CD14-positive monocyte (primary cell): ENCODE data around the gene SLC28A3. TPM values are rescaled to one million over a fixed set of nuclear protein-coding genes. Genes with fewer than 3 reads are reported as not detected.

Experiments used
- DNase-seq, 3 donors: peaks; one replicate each; pipeline ENCODE4 v3.0.0-alpha.2; 2011 to 2022
- H2AFZ ChIP-seq: 2 replicates; pipeline ENCODE4 v1.6.0; 2012; ENCODE audit warnings: mild to moderate bottlenecking, low read depth, low read length, inconsistent platforms; ENCODE audit not compliant: insufficient read depth, poor library complexity, severe bottlenecking
- H3K27ac ChIP-seq, 2 donors: 1 replicate in 1 of 2; 2 replicates in 1 of 2; pipeline ENCODE4 v1.5.1; 2012 to 2013; ENCODE audit warnings: low read length in 2 of 2, control low read depth in 1 of 2, inconsistent platforms in 1 of 2, low read depth in 1 of 2, mild to moderate bottlenecking in 1 of 2
- H3K27me3 ChIP-seq, 2 donors: one replicate each; pipeline versions ENCODE4 v1.6.0 to v1.6.1; 2011 to 2013; ENCODE audit warnings: low read length in 2 of 2; ENCODE audit not compliant: control insufficient read depth in 2 of 2, insufficient read depth in 2 of 2
- H3K36me3 ChIP-seq, 2 donors: replicated peaks in 1 of 2; 1 replicate in 1 of 2; 2 replicates in 1 of 2; pipeline versions ENCODE4 v1.5.1 to v1.6.1; 2012 to 2013; ENCODE audit warnings: low read length in 2 of 2, control low read depth in 1 of 2, inconsistent platforms in 1 of 2, mild to moderate bottlenecking in 1 of 2; ENCODE audit not compliant: insufficient read depth in 2 of 2, control insufficient read depth in 1 of 2
- H3K4me1 ChIP-seq, 2 donors: 1 replicate in 1 of 2; 2 replicates in 1 of 2; pipeline versions ENCODE4 v1.5.1 to v1.6.1; 2012 to 2013; ENCODE audit warnings: low read length in 2 of 2, control low read depth in 1 of 2, inconsistent platforms in 1 of 2, mild to moderate bottlenecking in 1 of 2, moderate library complexity in 1 of 2; ENCODE audit not compliant: insufficient read depth in 2 of 2, control insufficient read depth in 1 of 2
- H3K4me2 ChIP-seq: replicated peaks from 2 replicates; pipeline ENCODE3; 2012; ENCODE audit warnings: low read length, moderate library complexity, mild to moderate bottlenecking; ENCODE audit not compliant: poor library complexity, severe bottlenecking; ENCODE audit errors: extremely low read depth
- H3K4me3 ChIP-seq, 3 experiments: fragments of 200-600 bp in 1 of 3; sonication (generic) in 1 of 3; replicated peaks in 1 of 3; 1 replicate in 2 of 3; 2 replicates in 1 of 3; pipeline ENCODE4 v1.5.1; 2011 to 2013; ENCODE audit warnings: low read length in 3 of 3, mild to moderate bottlenecking in 3 of 3, control low read depth in 2 of 3, low read depth in 2 of 3, inconsistent platforms in 1 of 3, moderate library complexity in 1 of 3
- H3K79me2 ChIP-seq: 2 replicates; pipeline ENCODE4 v1.6.0; 2012; ENCODE audit warnings: mild to moderate bottlenecking, control low read depth, inconsistent platforms, low read length, moderate library complexity; ENCODE audit not compliant: insufficient read depth
- H3K9ac ChIP-seq: 2 replicates; pipeline ENCODE4 v1.6.0; 2017; ENCODE audit warnings: low read length, mild to moderate bottlenecking; ENCODE audit not compliant: insufficient read depth, poor library complexity, severe bottlenecking
- H3K9me3 ChIP-seq, 2 donors: replicated peaks in 1 of 2; 1 replicate in 1 of 2; 2 replicates in 1 of 2; pipeline versions ENCODE4 v1.5.1 to v1.6.1; 2012 to 2013; ENCODE audit warnings: low read length in 2 of 2, control low read depth in 1 of 2; ENCODE audit not compliant: control insufficient read depth in 1 of 2, insufficient read depth in 1 of 2
- H4K20me1 ChIP-seq: 2 replicates; pipeline ENCODE4 v1.6.0; 2012; ENCODE audit warnings: mild to moderate bottlenecking, low read length, control low read depth, moderate library complexity; ENCODE audit not compliant: insufficient read depth
- H3K27ac Mint-ChIP-seq, 7 donors: one replicate each; pipeline ENCODE4 v1.8.0; 2020; ENCODE audit warnings: mild to moderate bottlenecking in 7 of 7, mixed read lengths in 7 of 7, moderate library complexity in 6 of 7, inconsistent platforms in 2 of 7
- H3K27me3 Mint-ChIP-seq, 3 donors: one replicate each; pipeline ENCODE4 v1.8.0; 2021 to 2022; ENCODE audit warnings: low read depth in 3 of 3, mild to moderate bottlenecking in 3 of 3, mixed read lengths in 3 of 3, moderate library complexity in 3 of 3, inconsistent platforms in 1 of 3
- H3K36me3 Mint-ChIP-seq, 2 donors: one replicate each; pipeline ENCODE4 v1.8.0; 2020; ENCODE audit warnings: mixed read lengths in 2 of 2, inconsistent platforms in 1 of 2, mild to moderate bottlenecking in 1 of 2
- H3K4me1 Mint-ChIP-seq: one replicate; pipeline ENCODE4 v1.8.0; 2020; ENCODE audit warnings: mild to moderate bottlenecking, mixed read lengths
- H3K4me3 Mint-ChIP-seq, 2 donors: one replicate each; pipeline ENCODE4 v1.8.0; 2020; ENCODE audit warnings: mild to moderate bottlenecking in 2 of 2, mixed read lengths in 2 of 2, moderate library complexity in 1 of 2
- H3K9me3 Mint-ChIP-seq, 7 donors: one replicate each; pipeline ENCODE4 v1.8.0; 2020 to 2022; ENCODE audit warnings: mixed read lengths in 7 of 7, mild to moderate bottlenecking in 6 of 7, moderate library complexity in 6 of 7, inconsistent platforms in 2 of 7
- WGBS: methylation state at CpG from one replicate; pipeline ENCODE4 v1.1.5; 2013; ENCODE audit warnings: missing lambda C conversion rate; ENCODE audit not compliant: insufficient coverage; 5-methylcytosine and 5-hydroxymethylcytosine counted together
- intact Hi-C, 2 donors: fragments of 100-400 bp; cut with micrococcal nuclease; formaldehyde crosslinking; loops; one replicate each; pipeline versions ENCODE4 v1.15.0 to v1.15.1; 2023
- polyA plus RNA-seq, 3 donors: library from polyadenylated mRNA; depleted of rRNA in 1 of 3; unstranded in 2 of 3; stranded (reverse) in 1 of 3; fragments of 300-500 nt in 2 of 3; fragments of >200 nt in 1 of 3; fragmentation: Illumina TruSeq in 2 of 3; gene quantifications; 1 replicate in 2 of 3; 2 replicates in 1 of 3; pipeline ENCODE4 v1.2.3, GENCODE V29; 2012 to 2021
- TF ChIP-seq, protein P1 (sequence below): fragments of 200-600 bp; IDR thresholded peaks from one replicate; pipeline ENCODE4 v1.8.0; 2022; ENCODE audit warnings: antibody characterized with exemption, mild to moderate bottlenecking

Gene SLC28A3
- polyA plus RNA-seq, 3 donors: 1.9 TPM; not detected in 2

DNA sequence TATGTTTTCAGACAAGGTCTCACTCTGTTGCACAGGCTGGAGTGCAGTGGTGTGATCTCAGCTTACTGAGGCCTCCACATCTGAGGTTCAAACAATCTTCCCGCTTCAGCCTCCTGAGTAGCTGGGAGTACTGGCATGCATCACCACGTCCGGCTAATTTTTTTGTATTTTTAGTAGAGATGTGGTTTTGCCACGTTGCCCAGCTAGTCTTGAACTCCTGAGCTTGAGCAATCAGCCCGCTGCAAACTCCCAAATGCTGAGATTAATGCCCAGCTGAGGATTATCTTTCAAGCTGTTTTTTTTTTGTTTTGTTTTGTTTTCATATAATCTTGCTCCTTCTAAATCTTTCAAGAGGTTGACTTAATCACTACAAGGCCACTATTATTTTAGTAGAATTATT is 47.3 kb upstream of the SLC28A3 start:
- no peak overlapping the region for H2AFZ ChIP-seq
- intact Hi-C loops: no loop called here
- TF ChIP-seq, protein P1, sequence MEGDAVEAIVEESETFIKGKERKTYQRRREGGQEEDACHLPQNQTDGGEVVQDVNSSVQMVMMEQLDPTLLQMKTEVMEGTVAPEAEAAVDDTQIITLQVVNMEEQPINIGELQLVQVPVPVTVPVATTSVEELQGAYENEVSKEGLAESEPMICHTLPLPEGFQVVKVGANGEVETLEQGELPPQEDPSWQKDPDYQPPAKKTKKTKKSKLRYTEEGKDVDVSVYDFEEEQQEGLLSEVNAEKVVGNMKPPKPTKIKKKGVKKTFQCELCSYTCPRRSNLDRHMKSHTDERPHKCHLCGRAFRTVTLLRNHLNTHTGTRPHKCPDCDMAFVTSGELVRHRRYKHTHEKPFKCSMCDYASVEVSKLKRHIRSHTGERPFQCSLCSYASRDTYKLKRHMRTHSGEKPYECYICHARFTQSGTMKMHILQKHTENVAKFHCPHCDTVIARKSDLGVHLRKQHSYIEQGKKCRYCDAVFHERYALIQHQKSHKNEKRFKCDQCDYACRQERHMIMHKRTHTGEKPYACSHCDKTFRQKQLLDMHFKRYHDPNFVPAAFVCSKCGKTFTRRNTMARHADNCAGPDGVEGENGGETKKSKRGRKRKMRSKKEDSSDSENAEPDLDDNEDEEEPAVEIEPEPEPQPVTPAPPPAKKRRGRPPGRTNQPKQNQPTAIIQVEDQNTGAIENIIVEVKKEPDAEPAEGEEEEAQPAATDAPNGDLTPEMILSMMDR: no peak
- H3K79me2 ChIP-seq: no peaks in the 10 kb centered on the region
- H3K4me2 ChIP-seq: no peak overlapping the region
- no peaks in the 10 kb centered on the region for H3K36me3 Mint-ChIP-seq
- no peaks in the 10 kb centered on the region for H3K9me3 ChIP-seq
- H3K27ac ChIP-seq: no peak overlapping the region
- H3K27me3 Mint-ChIP-seq: peaks cover 0 to 6% (median 0%) of the 10 kb centered on the region in 3 donors
- no peak overlapping the region for H3K4me3 ChIP-seq
- no peak overlapping the region for H3K4me3 Mint-ChIP-seq
- WGBS: 0% methylated on average over 1 of the region's 5 CpGs
- H3K27me3 ChIP-seq: no peaks in the 10 kb centered on the region
- no peaks in the 10 kb centered on the region for H4K20me1 ChIP-seq
- peaks cover 16% of the 10 kb centered on the region for H3K4me1 Mint-ChIP-seq
- no peaks in the 10 kb centered on the region for H3K4me1 ChIP-seq
- H3K36me3 ChIP-seq: no peaks in the 10 kb centered on the region
- no peak overlapping the region for H3K27ac Mint-ChIP-seq
- no peak overlapping the region for H3K9ac ChIP-seq
- no peak for DNase-seq
- H3K9me3 Mint-ChIP-seq: no peaks in the 10 kb centered on the region

DNA sequence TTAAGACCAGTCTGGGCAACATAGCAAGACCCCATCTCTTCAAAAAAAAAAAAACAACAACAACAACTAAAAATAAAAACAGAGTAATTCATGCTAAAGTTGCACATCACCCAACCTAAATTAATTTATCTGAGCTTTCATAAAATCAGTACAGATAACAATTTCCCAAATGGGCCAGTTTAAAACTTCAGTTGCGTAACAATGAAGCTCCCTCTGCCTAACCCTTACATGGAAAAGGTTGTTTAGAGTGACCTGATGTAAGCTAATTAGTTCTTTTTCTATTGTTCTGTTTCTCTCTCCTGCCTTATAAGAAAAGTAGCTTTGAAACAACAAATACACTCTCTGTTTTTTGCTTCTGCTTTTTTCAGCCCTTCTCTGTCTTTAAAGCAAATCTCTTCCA is 46.2 kb upstream of the SLC28A3 start:
- no peak overlapping the region for H3K4me3 Mint-ChIP-seq
- Histone ChIP-seq H3K36me3 (no peaks in the 10 kb centered on the region), H3K4me1 (no peaks in the 10 kb centered on the region), H3K4me2 (no peak overlapping the region), H2AFZ (no peak overlapping the region), H4K20me1 (no peaks in the 10 kb centered on the region), H3K27ac (no peak overlapping the region), H3K9me3 (no peaks in the 10 kb centered on the region), H3K27me3 (no peaks in the 10 kb centered on the region), H3K9ac (no peak overlapping the region), H3K4me3 (no peak overlapping the region), H3K79me2 (no peaks in the 10 kb centered on the region)
- peaks cover 0 to 6% (median 0%) of the 10 kb centered on the region in 3 donors for H3K27me3 Mint-ChIP-seq
- no peaks in the 10 kb centered on the region for H3K36me3 Mint-ChIP-seq
- intact Hi-C loops: no loop called here
- TF ChIP-seq, protein P1: no peak
- peaks cover 16% of the 10 kb centered on the region for H3K4me1 Mint-ChIP-seq
- no peak for DNase-seq
- no peaks in the 10 kb centered on the region for H3K9me3 Mint-ChIP-seq
- WGBS: no CpG with 5 or more reads among the region's 1 CpG
- no peak overlapping the region for H3K27ac Mint-ChIP-seq
